HEK293T (cell line): Measurements from ENCODE around the gene ZNF609.

Source experiments
- CTCF ChIA-PET: fragments of 350-600 bp; formaldehyde crosslinking; extraction: SDS; loops from one replicate; lab custom pipeline; 2021; ENCODE audit warnings: antibody characterized with exemption, inconsistent platforms; lab: Yijun Ruan, JAX
- POLR2A ChIA-PET: fragments of 350-600 bp; formaldehyde crosslinking; extraction: SDS; loops from one replicate; lab custom pipeline; 2020; ENCODE audit warnings: antibody characterized with exemption, inconsistent platforms; lab: Yijun Ruan, JAX
- DNase-seq: peaks from one replicate; pipeline ENCODE4 v3.0.0; 2012; ENCODE audit warnings: mixed read lengths; ENCODE audit errors: extremely low spot score
- ARNT ChIP-seq: fragments of 450-650 bp; IDR thresholded peaks from 2 replicates; pipeline ENCODE4 v1.6.1; 2017; ENCODE audit warnings: mild to moderate bottlenecking
- BHLHE40 ChIP-seq: fragments of 450-650 bp; IDR thresholded peaks from 2 replicates; pipeline ENCODE4 v1.6.1; 2016; ENCODE audit warnings: mild to moderate bottlenecking, moderate library complexity, borderline replicate concordance
- CTBP1 ChIP-seq: fragments of 450-650 bp; IDR thresholded peaks from 2 replicates; pipeline ENCODE4 v1.6.1; 2016; ENCODE audit warnings: borderline replicate concordance
- ELF4 ChIP-seq: fragments of 450-650 bp; IDR thresholded peaks from 2 replicates; pipeline ENCODE4 v1.6.1; 2017; ENCODE audit warnings: antibody characterized with exemption
- FOXA1 ChIP-seq: fragments of 450-650 bp; IDR thresholded peaks from 2 replicates; pipeline ENCODE4 v1.6.1; 2016; ENCODE audit warnings: mild to moderate bottlenecking
- FOXK2 ChIP-seq: fragments of 450-650 bp; IDR thresholded peaks from 2 replicates; pipeline ENCODE4 v1.6.1; 2016; ENCODE audit warnings: mild to moderate bottlenecking
- FOXM1 ChIP-seq: fragments of 450-650 bp; IDR thresholded peaks from 2 replicates; pipeline ENCODE4 v1.6.1; 2017; ENCODE audit warnings: mild to moderate bottlenecking, borderline replicate concordance
- HDGF ChIP-seq: fragments of 450-650 bp; IDR thresholded peaks from 2 replicates; pipeline ENCODE4 v1.6.1; 2017; ENCODE audit warnings: antibody characterized with exemption, borderline replicate concordance
- L3MBTL2 ChIP-seq: fragments of 450-650 bp; conservative IDR thresholded peaks from 2 replicates; pipeline ENCODE4 v1.6.1; 2016; ENCODE audit warnings: mild to moderate bottlenecking
- LEF1 ChIP-seq: fragments of 450-650 bp; IDR thresholded peaks from 2 replicates; pipeline ENCODE4 v1.6.1; 2017; ENCODE audit warnings: mild to moderate bottlenecking, borderline replicate concordance
- NFRKB ChIP-seq: fragments of 450-650 bp; IDR thresholded peaks from 2 replicates; pipeline ENCODE4 v1.6.1; 2016; ENCODE audit warnings: mild to moderate bottlenecking, moderate library complexity
- SP1 ChIP-seq: fragments of 450-650 bp; IDR thresholded peaks from 2 replicates; pipeline ENCODE4 v1.6.1; 2017
- SUZ12 ChIP-seq: fragments of 450-650 bp; IDR thresholded peaks from 2 replicates; pipeline ENCODE4 v1.6.1; 2016; ENCODE audit warnings: mild to moderate bottlenecking
- TARDBP ChIP-seq: fragments of 450-650 bp; IDR thresholded peaks from 2 replicates; pipeline ENCODE4 v1.6.1; 2016
- ZNF384 ChIP-seq: fragments of 450-650 bp; IDR thresholded peaks from 2 replicates; pipeline ENCODE4 v1.6.1; 2016
- TF ChIP-seq, protein P1 (sequence below): fragments of 450-650 bp; IDR thresholded peaks from 2 replicates; pipeline ENCODE4 v1.6.1; 2016

Gene ZNF609

GRCh38 chr15:64699751-64700388 is 239.5 kb downstream of the ZNF609 start:
- TF ChIP-seq, protein P1, sequence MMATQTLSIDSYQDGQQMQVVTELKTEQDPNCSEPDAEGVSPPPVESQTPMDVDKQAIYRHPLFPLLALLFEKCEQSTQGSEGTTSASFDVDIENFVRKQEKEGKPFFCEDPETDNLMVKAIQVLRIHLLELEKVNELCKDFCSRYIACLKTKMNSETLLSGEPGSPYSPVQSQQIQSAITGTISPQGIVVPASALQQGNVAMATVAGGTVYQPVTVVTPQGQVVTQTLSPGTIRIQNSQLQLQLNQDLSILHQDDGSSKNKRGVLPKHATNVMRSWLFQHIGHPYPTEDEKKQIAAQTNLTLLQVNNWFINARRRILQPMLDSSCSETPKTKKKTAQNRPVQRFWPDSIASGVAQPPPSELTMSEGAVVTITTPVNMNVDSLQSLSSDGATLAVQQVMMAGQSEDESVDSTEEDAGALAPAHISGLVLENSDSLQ = peak; percentile 76
- TF ChIP-seq SP1 = no peak
- TF ChIP-seq ELF4 = no peak
- no peak for TF ChIP-seq LEF1
- no peak for TF ChIP-seq HDGF
- DNase-seq = peak; percentile 34
- POLR2A ChIA-PET = interaction anchor here (1.2 to 1.3 kb wide), 2 partner anchors 10 to 17 kb away, joined by 3 to 6 read pairs; no protein-coding TSS in a partner anchor
- CTCF ChIA-PET = interaction anchor here (1.2 to 2.4 kb wide), 2 partner anchors 9 to 13 kb away, joined by 3 to 8 read pairs; no protein-coding TSS in a partner anchor

GRCh38 chr15:64701051-64701450 is 240.7 kb downstream of the ZNF609 start:
- DNase-seq = no peak
- TF ChIP-seq BHLHE40 = no peak
- TF ChIP-seq FOXM1 = no peak
- TF ChIP-seq ARNT = no peak
- no peak for TF ChIP-seq ELF4
- TF ChIP-seq, protein P1 = no peak
- no peak for TF ChIP-seq HDGF
- TF ChIP-seq L3MBTL2 = no peak
- TF ChIP-seq TARDBP = no peak
- no peak for TF ChIP-seq FOXA1
- no peak for TF ChIP-seq SUZ12
- no peak for TF ChIP-seq CTBP1
- TF ChIP-seq NFRKB = no peak
- TF ChIP-seq ZNF384 = no peak
- CTCF ChIA-PET = interaction anchor here (0.8 kb wide), 1 partner anchor 26 kb away, joined by 3 read pairs; no protein-coding TSS in a partner anchor
- POLR2A ChIA-PET = no interaction called here

DNA sequence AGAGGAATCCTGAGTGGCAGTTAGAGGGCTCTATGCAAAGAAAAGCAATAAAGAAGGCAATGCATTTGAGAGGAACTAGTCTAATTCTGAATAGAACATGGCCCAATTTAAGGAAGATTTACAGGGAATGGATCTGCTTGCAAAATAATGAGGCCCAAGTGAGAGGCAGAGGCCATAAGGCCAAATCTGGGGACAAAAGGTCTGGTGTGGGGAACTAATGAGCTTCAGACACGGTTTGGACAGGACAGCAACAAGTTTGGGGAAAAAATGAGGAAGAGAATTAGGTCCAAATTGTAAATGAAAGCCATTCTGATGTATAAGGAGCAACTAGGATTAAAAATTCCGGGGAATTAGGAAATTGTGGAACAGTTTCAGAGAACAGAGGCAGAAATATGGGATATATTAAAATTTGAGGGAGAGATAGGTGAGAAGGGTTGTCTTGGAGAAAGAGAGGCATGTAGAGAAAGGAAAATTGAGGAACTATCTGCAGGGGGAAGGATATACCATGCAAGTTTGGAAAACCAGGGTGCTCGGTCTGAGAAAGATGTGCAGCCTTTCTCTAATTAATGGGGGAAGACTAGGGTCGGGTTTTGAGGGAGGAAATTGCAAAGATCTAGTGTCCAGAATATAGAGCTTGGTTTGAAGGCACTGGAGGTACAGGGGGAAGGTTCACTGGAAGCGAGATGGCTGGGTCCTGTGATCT is 241.3 kb downstream of the ZNF609 start:
- TF ChIP-seq LEF1 (no peak), ELF4 (no peak), FOXA1 (no peak), FOXM1 (no peak), SP1 (no peak), TARDBP (no peak), ZNF384 (no peak), L3MBTL2 (no peak), NFRKB (no peak), CTBP1 (no peak), BHLHE40 (no peak), ARNT (no peak), FOXK2 (no peak), HDGF (no peak), SUZ12 (no peak)
- TF ChIP-seq, protein P1 = no peak
- ChIA-PET CTCF (no interaction called here), POLR2A (no interaction called here)
- DNase-seq = no peak

DNA sequence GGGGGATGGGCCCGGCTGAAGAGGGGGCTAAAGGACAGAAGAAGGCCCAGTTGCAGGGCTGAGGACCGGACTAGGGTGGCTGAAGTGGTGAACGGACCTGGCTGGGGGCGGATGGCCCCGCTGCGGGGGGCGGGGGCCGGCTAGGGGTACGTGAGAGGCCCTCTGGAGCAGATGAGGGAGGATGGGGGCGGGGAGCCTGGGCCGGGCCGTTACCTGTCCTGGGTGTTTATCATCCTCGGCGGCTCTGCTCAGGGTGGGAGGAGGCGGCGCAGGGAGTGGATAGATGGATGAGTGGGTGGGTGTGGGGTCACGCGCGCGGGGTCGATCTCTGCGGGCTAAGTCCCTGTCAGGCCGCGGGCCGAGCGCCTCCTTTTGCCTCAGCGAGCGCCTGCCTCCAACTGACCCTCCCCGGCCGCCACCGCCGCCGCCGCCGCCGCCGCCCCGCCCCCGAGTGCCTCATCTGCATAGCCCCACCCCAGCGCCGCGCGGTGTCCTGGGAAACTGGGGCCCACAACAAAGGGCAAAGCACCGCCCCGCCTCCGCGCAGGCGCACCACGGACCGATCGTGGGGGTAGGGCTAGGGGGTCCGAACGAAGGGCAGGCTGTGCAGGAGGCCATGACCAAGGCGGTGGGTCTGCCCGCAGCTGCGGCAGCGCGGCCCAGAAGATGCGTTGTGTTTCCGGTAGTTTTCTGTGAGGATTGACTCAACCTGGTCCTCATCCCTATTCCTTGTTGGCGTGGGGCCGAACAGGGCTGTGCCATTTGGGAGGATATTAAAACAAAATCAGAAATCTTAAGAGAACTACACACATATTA is 242.6 kb downstream of the ZNF609 start:
- ChIA-PET CTCF (no interaction called here), POLR2A (no interaction called here)
- TF ChIP-seq ELF4 = 0 out of 2 replicates have a peak, but pooled peaks have one; percentile 45
- TF ChIP-seq FOXK2 = no peak
- peak; percentile 93 for DNase-seq

GRCh38 chr15:64703632-64703959 is 243.2 kb downstream of the ZNF609 start:
- ChIA-PET CTCF (no interaction called here), POLR2A (no interaction called here)
- DNase-seq = no peak
- no peak for TF ChIP-seq FOXK2
- TF ChIP-seq HDGF = no peak
- TF ChIP-seq SUZ12 = no peak
- no peak for TF ChIP-seq ELF4
- no peak for TF ChIP-seq TARDBP

DNA sequence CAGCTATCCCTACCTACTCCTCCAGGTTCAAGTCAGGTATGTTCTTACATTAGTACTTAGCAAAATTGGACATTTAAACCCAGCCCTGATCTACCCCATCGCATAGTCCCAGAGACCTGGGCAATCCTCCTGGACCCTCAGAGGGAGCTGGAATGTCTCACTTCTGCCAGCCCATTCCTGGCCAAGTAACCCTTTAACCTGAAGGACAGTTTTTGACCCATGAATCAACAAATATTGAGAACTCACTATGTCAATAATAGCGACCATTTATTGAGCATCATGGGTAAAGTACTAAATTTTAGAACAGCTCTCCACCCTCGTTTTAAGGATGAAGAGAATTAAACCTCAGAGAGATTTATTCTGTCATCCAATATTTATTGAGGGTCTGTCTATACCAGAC is 244.6 kb downstream of the ZNF609 start:
- CTCF ChIA-PET = no interaction called here
- no peak for DNase-seq
- POLR2A ChIA-PET = no interaction called here
- TF ChIP-seq ARNT (no peak), SUZ12 (no peak), L3MBTL2 (no peak), FOXA1 (no peak), NFRKB (no peak), SP1 (no peak), HDGF (no peak), LEF1 (no peak), ELF4 (no peak), FOXM1 (no peak), ZNF384 (no peak), BHLHE40 (no peak), FOXK2 (no peak), TARDBP (no peak), CTBP1 (no peak)
- TF ChIP-seq, protein P1 = no peak
